ENCODE results near the gene CRKL. TPM values are rescaled to one million over a fixed set of nuclear protein-coding genes. Genes with fewer than 3 reads are reported as not detected.
"Not testable (repeated sequence)": the region's sequence is repeated elsewhere in the genome, so short reads cannot be mapped to it uniquely, and the experiment has no call there.

Gene CRKL
- polyA plus RNA-seq, 2 of the 4 experiments (the other 2 are of a cell fraction): 21.4 to 22.8 TPM

DNA sequence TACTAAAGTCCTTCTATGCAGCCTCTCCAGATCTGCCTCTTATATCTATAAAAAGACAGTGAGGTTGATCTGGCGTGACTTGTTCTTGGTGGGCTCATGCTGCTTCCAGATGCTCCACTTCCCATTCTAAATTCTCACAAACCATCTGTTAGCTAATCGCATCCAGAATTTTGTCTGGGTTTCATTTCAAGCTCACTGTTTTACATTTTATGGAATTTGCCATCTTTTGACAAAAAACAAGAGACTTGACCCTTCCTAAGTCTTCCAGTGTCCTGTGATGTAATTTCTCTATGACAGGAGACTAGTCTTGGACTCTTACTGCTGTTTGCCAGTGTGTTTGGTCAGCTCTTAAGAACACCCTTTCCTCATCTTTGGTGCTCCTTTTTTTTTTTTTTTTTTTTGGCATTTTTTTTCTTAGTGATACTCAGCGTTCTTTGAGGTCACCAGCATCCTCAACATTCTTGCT, 23.0 kb downstream of the CRKL start:
- ChIA-PET POLR2A (no interaction called here), CTCF (interaction anchor here (0.6 to 3.4 kb wide), 2 partner anchors 55 to 140 kb away, joined by 3 to 13 read pairs; no protein-coding TSS in a partner anchor)
- Histone ChIP-seq H3K27ac (no peak overlapping the region), H3K4me2 (no peak overlapping the region), H3K9me3 (no peaks in the 10 kb centered on the region), H3K4me1 (peaks cover 21% of the 10 kb centered on the region), H3K4me3 (no peak overlapping the region)
- no peak for DNase-seq (ENCODE audit: low read depth in 1 of 2, low spot score in 1 of 2)
- 91% methylated on average over 3 of the region's 3 CpGs for WGBS (ENCODE audit: missing lambda C conversion rate)
- FAIRE-seq: no peak
- no peak for ATAC-seq
- TF ChIP-seq RCOR1 (IDR thresholded peaks at IDR 0.05; ENCODE audit: low read depth, low read length) (no peak), GATA3 (IDR thresholded peaks at IDR 0.05; ENCODE audit: borderline replicate concordance) (no peak), NR3C1 (IDR thresholded peaks at IDR 0.05) (no peak), JUNB (IDR thresholded peaks at IDR 0.05) (no peak), KDM5A (IDR thresholded peaks at IDR 0.05) (no peak), CBX2 (IDR thresholded peaks at IDR 0.05; ENCODE audit: borderline replicate concordance, low read depth) (no peak), HOXB5 (CRISPR knock-in tag; IDR thresholded peaks at IDR 0.05) (no peak), PHF8 (IDR thresholded peaks at IDR 0.05; ENCODE audit: borderline replicate concordance, low read depth) (no peak), CEBPB (IDR thresholded peaks at IDR 0.05) (no peak)
- TF ChIP-seq, protein P1, sequence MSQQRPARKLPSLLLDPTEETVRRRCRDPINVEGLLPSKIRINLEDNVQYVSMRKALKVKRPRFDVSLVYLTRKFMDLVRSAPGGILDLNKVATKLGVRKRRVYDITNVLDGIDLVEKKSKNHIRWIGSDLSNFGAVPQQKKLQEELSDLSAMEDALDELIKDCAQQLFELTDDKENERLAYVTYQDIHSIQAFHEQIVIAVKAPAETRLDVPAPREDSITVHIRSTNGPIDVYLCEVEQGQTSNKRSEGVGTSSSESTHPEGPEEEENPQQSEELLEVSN (IDR thresholded peaks at IDR 0.05; ENCODE audit: borderline replicate concordance, low read depth): no peak
- TF ChIP-seq, protein P2, sequence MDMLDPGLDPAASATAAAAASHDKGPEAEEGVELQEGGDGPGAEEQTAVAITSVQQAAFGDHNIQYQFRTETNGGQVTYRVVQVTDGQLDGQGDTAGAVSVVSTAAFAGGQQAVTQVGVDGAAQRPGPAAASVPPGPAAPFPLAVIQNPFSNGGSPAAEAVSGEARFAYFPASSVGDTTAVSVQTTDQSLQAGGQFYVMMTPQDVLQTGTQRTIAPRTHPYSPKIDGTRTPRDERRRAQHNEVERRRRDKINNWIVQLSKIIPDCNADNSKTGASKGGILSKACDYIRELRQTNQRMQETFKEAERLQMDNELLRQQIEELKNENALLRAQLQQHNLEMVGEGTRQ (IDR thresholded peaks at IDR 0.05): no peak

DNA sequence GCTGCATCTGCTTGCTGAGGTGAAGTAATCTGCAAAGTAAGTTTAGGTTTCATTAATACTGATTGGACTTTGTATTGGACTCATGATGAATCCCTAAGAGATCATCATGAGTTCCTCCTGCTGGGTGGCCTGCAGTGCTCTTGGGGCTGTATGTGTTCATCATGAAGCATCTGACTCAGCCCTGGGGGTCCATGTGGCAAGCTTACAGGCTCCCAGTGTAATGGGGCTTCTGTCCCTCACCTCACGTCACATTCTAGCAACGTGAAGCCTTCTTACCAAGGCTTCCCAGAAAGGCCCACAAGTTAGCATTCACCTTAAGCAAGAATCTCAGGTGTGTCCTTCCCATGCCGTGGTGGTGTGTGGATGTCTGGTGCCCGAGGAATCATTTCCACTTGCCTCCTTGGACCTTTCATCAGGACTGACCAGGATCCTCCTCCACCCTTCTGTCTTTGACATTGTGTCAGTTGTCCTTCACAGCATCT, 23.7 kb downstream of the CRKL start:
- TF ChIP-seq POLR2AphosphoS2 (conservative IDR thresholded peaks at IDR 0.05; ENCODE audit: low read length): no peak
- TF ChIP-seq HEYL (CRISPR knock-in tag; IDR thresholded peaks at IDR 0.05): no peak
- TF ChIP-seq CBX2 (IDR thresholded peaks at IDR 0.05; ENCODE audit: borderline replicate concordance, low read depth): no peak
- TF ChIP-seq TP53 (CRISPR knock-in tag; IDR thresholded peaks at IDR 0.05): no peak
- TF ChIP-seq HOXB5 (CRISPR knock-in tag; IDR thresholded peaks at IDR 0.05): no peak
- TF ChIP-seq RARB (CRISPR knock-in tag; IDR thresholded peaks at IDR 0.05): no peak
- TF ChIP-seq NFE2L2 (conservative IDR thresholded peaks at IDR 0.05; ENCODE audit: low read length): no peak
- TF ChIP-seq, protein P2 (IDR thresholded peaks at IDR 0.05): no peak
- no peak for TF ChIP-seq SREBF2 (IDR thresholded peaks at IDR 0.05)
- no peak for TF ChIP-seq MYC (IDR thresholded peaks at IDR 0.05; ENCODE audit: borderline replicate concordance, low read length)
- no peak for TF ChIP-seq BHLHE40 (IDR thresholded peaks at IDR 0.05; ENCODE audit: low read depth, low read length)
- no peak for TF ChIP-seq NR3C1 (IDR thresholded peaks at IDR 0.05)
- no peak overlapping the region for H3K4me3 ChIP-seq
- no peak overlapping the region for H3K4me2 ChIP-seq
- FAIRE-seq (no peak), ATAC-seq (no peak), DNase-seq (ENCODE audit: low read depth in 1 of 2, low spot score in 1 of 2) (no peak)
- H3K9me3 ChIP-seq: no peaks in the 10 kb centered on the region
- 88% methylated on average over 4 of the region's 4 CpGs for WGBS (ENCODE audit: missing lambda C conversion rate)
- no peak overlapping the region for H3K27ac ChIP-seq
- POLR2A ChIA-PET: no interaction called here
- CTCF ChIA-PET: no interaction called here
- peaks cover 28% of the 10 kb centered on the region for H3K4me1 ChIP-seq

DNA sequence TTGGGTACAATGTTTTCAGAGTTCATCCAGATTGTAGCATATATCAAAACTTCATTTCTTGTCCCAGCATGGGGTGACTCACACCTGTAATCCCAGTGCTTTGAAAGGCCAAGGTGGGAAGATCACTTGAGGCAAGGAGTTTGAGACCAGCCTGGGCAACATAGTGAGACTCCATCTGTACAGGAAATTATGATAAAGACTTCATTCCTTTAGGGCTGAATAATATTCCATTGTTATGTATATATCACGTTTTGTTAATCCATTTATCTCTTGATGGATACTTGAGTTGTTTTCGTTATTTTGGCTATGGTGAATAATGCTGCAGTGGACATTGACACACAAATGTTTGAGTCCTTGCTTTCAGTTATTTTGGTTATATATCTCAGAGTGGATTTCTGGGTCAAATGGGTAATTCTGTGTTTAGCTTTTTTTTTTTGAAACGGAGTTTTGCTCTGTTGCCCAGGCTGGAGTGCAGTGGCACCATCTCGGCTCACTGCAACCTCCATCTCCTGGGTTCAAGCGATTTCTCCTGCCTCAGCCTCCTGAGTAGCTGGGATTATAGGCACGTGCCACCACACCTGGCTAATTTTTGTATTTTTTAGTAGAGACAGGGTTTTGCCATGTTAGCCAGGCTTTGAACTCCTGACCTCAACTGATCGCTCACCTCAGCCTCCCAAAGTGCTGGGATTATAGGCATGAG, 25.1 kb downstream of the CRKL start:
- ATAC-seq; FAIRE-seq; H3K4me3 ChIP-seq; H3K9me3 ChIP-seq; DNase-seq (ENCODE audit: low read depth in 1 of 2, low spot score in 1 of 2); POLR2A ChIA-PET; H3K4me2 ChIP-seq; H3K27ac ChIP-seq: not testable (repeated sequence)
- 91% methylated on average over 7 of the region's 7 CpGs for WGBS (ENCODE audit: missing lambda C conversion rate)
- CTCF ChIA-PET: interaction anchor here (0.7 kb wide), 1 partner anchor 56 kb away, joined by 3 read pairs; no protein-coding TSS in a partner anchor
- peaks cover 24% of the 10 kb centered on the region for H3K4me1 ChIP-seq

Data from A549 (cell line).